ENCODE data around the gene SMPD2.

SMPD2 gene

GRCh38 chr6:109485266-109485935 lies 44.9 kb downstream of the SMPD2 start:
- DNase-seq (ENCODE audit: low read depth), result no peak

- no peak for DNase-seq (ENCODE audit: low read depth)
Observed at GRCh38 chr6:109486068-109486467, 45.5 kb downstream of the SMPD2 start.

GRCh38 chr6:109488001-109488400 lies 47.5 kb downstream of the SMPD2 start:
- no peak for DNase-seq (ENCODE audit: low read depth)

GRCh38 chr6:109490713-109491112 lies 50.2 kb downstream of the SMPD2 start:
- DNase-seq (ENCODE audit: low read depth), result no peak

- DNase-seq (ENCODE audit: low read depth), result no peak
Observed at GRCh38 chr6:109491207-109491938, 50.8 kb downstream of the SMPD2 start.

Measured in stromal cell of bone marrow (primary cell).